DMS53 treated with DMSO at 0.1 percent for 48 hours (cell line): ENCODE measurements around the gene LGALS8.

Experiments used
- DNase-seq: peaks from one replicate; lab custom pipeline; 2025; ENCODE audit not compliant: unreplicated experiment; lab: John Stamatoyannopoulos, UW

LGALS8 gene

DNA sequence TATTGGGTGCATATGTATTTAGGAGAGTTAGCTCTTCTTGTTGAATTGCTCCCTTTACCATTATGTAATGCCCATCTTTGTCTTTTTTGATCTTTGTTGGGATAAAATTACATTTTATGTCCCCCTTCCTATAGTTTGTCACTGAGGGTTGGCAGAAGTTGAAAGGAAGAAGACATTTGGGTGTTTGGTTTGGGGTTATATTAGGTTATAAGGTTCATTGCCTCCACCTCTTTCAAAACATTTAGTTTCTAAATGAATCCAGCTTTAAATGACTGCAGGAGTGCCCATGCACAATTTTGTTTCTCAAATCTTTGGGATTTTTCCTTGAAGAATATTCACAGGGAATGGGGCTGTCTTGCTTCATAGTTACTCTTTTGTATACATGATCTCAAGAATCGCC is 14.6 kb upstream of the LGALS8 start:
- DNase-seq, result no peak

DNA sequence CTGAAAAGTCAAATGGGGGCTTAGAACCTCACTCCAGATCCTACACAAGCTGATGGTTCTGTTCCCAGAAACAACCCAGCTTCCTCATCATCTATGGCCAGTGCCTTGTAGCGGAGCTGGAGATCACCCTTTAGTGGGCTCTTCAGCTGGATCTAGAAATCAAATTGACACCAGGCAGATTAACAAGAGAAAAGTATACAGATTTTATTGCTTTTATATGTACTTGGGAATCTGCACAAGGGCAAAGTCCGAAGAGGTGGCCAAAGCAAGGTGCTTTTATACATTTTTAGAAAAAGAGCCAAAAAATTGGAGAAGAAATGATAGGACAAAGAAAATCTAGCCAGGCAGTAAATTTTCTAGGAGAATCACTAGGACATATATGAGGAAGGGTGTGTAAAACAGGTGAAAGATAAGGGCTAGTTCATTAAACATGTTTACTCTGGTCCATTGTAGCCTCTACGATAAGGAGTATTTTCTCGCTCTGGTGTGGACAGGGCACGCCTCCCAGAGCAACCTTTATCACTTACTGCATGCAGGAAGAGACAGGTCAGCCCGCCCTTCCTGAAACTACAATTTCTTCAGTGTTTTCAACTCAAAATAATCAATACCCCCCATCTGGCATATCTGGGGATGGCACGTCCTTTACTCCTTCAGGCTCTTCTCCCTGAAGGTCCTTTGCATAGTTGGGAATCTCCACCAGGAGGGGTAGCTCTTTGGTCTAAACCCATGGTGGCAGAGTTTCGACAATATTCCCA is 14.0 kb upstream of the LGALS8 start:
- DNase-seq, result no peak

DNA sequence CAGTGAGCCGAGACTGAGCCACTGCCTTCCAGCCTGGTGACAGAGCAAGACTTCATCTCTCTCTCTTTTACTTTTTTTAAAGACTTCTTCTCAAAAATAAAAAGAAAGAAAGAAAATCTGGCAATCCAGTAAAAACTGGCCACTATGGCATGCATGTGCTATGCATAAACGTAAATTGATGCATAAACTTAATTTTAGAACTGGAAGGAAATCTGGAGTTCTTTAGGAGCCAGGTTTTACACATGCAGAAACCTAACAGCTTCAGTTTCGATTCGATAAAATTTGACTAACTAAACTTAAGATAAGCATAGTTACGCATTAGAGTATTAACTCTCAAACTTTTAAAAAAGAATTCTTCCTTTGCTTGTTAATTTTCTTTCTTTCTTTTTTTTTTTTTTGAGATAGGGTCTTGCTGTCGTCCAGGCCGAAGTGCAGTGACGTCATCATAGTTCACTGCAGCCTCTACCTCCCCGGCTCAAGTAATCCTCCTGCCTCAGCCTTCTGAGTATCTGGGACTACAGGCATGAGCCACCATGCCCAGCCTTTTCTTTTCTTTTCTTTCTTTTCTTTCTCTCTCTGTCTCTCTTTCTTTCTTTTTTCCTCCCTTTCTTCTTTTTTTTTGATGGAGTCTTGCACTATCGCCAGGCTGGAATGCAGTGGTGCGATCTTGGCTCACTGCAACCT is 11.9 kb upstream of the LGALS8 start:
- no peak for DNase-seq

DNA sequence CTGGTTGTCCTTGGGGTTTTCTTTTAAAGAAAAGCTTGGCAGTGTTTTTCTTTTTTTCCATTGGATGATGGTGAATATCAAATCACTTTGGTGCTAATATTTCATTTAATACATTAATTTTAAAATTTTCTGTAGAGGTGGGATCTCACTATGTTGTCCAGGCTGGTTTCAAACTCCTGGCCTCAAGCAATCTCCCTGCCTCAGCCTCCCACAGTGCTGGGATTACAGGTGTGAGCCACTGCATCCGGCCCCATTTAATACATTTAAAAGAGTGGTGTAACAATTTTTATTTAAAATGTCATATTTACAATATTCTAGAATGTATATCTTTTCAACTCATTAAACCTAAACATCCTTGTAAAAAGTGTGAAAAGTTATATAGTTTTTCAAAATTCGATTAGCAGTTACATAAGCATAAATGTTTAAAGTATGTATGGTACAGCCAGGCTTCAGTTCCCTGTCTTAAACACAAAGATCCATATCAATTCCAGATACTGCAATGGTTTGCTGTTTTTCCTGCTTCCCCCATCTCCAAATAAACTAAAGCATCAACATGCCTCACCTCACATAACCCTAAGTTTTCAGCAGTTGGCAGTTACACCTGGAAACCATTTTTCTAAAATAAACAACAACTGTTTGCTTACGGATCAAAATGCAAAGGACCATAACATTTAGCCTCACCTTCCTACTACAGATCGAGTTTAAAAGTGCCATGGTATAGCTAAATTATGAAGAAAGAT is 8.9 kb upstream of the LGALS8 start:
- DNase-seq, result peak; percentile 98

- peak; percentile 95 for DNase-seq
These were observed 8.3 kb upstream of the LGALS8 start for GRCh38 chr1:236515443-236515958.

DNA sequence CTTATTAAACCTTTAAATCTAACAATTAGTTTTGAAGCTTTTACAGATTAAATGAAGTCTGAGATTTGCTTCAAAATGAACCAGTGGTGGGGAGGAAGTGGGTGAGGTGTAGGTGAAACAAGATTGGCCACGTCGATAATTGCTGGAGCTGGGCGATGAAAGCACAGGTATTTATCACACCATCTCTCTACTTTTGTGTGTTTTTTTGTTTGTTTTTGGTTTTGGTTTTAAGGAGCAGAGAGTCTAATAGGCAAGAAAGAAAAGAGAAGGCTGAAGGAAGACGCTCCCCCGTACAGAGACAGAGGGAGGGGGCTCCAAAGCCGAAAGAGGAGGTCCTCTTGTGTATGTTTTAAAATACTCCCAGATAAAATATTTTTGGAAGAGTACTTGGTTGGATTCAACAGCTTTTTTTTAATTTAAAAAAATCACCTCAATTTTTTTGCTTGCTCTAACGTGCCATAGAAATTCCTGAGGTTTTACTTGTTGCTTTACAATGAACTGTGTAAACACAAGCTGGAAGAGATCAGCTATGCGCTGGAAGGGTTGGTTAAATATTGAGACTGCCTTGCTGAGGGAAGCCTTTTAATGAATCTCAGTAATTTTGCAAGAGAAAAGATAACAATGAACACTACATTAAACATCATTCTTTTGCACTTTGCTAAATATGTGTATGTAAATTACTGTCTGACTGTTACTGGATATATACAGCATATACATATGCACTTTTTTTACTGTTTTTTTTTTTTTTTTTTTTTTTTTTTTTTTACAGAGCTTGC is 6.7 kb upstream of the LGALS8 start:
- peak; percentile 68 for DNase-seq

GRCh38 chr1:236518322-236518721 is 5.5 kb upstream of the LGALS8 start:
- DNase-seq, result no peak

DNA sequence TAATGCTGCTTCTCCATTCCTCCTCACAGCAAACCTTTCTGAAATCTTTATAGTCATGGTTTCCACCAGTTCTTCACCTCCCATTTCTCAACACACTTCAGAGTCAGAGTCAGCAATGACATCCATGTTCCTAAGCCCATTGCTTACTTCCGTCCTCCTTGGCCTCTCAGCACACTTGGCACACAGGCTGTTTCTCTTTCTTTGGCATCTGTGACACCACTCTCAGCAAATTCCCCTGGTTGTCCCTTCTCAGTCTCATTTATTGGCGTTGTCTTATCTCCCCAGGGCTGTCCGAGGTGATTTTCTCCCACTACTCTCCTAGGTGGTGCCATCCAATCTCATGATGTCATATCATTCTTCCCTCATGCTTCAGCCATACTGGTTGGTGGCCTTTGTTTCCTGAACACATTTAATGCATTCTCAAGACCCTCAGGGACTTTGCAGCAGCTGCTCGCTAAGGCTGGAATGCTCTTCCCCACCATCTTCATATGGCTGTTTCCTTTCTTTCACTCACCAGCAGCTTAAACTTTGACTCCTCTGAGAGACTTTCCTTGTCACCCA is 3.3 kb upstream of the LGALS8 start:
- no peak for DNase-seq

DNA sequence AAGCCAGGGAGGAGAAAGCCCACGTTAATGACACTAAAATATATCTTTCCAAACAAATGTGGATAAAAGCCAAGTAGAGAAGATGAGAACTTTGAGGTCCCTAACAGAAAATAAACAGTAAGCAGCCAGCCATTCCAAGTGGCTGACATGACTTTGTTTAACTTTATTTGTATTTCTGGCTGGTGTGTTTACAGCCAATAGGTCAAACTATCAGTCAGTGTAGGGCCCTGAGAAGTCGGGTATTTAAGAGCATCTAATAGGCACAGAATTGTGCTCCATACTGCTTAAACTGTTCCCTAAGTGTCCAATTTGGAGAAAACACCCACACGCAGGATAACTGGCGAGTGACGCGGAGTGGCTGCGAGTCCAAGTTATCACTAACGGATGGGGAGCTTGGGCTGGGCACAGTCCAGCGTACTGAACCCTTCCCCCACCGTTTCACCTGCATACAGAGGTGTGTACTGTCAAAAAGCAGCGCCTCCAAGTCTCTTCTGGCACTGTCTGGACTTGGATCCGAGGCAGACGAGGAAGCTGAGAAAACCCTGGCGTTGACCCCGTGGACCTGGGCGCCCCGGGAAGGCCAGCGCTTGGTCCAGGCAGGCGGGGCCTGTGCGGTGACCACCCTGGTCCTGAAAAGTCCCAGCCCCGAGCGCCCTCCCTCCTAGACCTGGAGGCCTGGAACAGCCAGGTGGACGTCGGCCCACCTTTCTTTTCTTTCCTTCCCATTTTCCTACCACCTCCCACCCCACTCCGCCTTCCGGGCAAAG is 662 bp upstream of the LGALS8 start:
- peak; percentile 41 for DNase-seq

GRCh38 chr1:236524142-236524894 is 536 bp downstream of the LGALS8 start:
- peak; percentile 48 for DNase-seq

GRCh38 chr1:236524895-236525184 is 1.1 kb downstream of the LGALS8 start:
- DNase-seq, result no peak

- DNase-seq, result no peak
These were observed 2.3 kb downstream of the LGALS8 start for GRCh38 chr1:236526079-236526478.

DNA sequence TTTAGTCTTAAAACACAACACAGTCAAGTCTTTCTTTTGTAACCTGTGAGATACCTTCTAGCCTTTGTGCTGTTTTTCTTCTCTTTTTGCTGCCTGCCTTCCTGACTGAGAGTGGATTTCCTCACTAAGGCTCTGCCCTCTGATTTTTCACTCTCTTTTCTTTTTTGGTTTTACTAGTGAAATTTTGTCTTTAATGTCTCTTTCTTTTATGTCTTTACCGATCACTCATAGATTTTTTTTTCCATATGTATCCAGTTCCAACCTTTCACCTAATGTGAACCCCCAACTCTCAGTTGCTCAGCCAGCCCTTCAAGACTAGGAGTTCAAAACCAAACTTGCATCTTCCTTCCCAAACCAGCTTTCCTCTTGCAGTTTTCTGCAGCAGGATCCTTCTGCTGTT is 6.5 kb downstream of the LGALS8 start:
- DNase-seq, result no peak

DNA sequence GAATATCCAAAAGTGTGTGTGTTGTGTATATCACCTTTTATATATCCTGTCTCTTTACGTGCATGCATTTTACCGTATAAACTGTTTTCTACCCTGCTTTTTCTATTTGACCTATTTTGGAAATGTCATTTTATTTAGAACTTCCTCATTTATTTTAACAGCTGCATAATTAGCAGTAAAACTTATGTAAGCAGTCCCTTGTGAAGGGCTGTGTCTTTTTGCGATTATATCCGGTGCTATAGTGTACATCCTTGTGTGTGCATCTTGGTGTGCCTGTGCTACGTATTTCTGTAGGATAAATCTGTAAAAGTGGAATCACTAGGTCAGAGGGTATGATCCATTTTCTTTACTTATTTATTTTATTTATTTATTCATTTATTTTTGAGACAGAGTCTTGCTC is 7.2 kb downstream of the LGALS8 start:
- no peak for DNase-seq

DNA sequence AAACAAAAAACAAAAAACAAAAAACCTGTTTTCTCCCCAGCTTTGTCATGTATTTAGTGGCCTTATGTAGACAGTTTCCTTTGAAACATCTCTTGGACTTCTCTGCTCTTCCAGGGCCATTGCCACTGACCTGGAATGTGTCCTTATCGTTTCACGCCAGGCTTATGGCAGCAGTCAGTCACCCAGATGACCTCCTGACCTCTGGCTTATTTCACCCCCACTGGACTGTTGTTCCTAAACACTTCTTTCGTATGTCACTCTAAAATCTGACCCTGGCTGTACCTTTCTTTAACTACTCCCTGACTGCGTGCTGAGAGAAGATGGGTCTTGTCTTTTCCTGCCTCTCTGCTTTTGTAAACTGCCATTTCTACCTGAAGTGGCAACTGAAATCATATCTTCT is 9.1 kb downstream of the LGALS8 start:
- DNase-seq, result no peak

DNA sequence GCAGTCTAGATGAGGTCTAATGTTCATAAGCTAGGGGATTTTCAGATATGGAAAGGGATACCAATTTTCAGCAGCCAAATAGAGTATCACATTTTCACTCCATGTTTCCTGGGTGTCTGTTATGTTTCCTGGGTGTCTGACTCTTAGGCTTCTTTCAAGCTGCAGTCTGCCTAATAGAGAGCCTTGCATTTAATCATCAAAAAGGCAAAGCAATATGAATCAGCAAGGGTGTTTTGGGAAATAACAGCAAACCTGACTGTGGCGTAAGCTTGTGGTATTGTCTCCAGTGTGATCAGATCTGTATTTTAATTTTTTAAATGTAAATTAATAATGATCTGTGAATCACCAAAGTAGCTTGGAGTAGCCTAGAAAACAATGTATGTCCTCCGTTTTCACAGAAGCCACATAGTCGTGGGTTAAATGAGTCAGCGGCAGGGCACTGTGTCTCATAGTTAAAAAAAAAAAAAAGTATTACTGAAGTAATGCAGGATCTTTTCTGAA is 10.4 kb downstream of the LGALS8 start:
- DNase-seq, result no peak

DNA sequence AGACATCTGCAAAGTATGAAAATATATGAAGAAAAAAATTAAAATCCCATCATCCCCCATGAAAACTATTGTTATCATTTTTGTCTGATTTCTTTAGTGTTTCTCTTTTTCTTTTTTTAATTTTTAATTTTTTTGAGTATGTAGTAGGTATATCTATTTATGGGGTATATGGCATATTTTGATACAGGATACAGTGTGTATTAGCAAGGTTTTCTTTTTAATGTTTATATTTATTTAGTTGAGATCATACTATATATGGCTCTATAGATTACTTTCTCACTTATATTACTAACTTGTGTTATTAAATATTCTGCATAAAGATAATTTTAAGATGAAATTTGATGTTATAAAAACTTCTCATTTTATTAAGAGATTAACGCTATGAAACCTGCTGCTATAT is 11.4 kb downstream of the LGALS8 start:
- DNase-seq, result no peak

GRCh38 chr1:236535662-236536161 is 11.9 kb downstream of the LGALS8 start:
- no peak for DNase-seq

GRCh38 chr1:236536540-236536939 is 12.8 kb downstream of the LGALS8 start:
- DNase-seq, result no peak
